ENCODE results near the gene KIAA1217. TPM values are rescaled to one million over a fixed set of nuclear protein-coding genes. Genes with fewer than 3 reads are reported as not detected.

KIAA1217 gene
- total and polyA plus RNA-seq, 9 of the 15 experiments (the other 6 are each of a cell fraction or from before 2014, with no cell fraction given): 0.04 TPM; not detected in 8

DNA sequence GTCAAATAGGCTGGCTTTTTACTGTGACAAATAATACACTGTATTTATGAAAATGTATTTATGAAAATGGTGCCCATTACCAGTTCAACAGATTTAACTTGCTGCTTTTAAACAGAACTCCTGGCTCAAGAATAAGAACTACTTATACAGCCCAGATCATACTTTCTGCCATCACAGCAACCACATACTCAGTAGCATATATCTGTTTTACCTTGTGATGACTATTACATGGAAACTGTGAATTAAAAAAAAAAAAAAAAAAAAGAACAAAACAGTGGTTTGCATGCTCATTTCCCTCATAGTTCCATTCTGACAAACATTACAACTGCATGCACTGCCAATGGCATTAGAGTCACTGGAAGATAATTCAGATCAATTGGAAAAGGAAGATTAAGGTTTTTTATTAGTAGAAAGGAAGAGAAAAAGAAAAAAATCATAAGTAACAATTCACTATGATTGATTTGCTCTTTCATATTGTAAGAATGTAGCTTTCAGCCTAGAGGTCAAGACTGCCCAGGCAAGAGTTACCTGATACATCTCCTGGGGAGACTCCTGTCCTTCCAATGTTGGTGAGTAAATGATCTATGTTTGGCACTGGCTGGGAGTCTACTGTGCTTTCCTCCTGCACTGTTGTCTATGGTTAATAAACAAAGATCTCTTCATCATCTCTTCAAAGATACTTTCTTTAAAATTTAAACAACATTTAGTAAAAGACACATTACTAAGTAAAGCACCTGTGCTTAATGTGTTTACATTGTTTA lies 381.9 kb downstream of the KIAA1217 start:
- H3K27ac ChIP-seq (ENCODE audit: extremely low read depth, low read depth, low read length): no peak overlapping the region
- H3K4me2 ChIP-seq (ENCODE audit: insufficient read depth, low read length): no peak overlapping the region
- no peak overlapping the region for H3K4me3 ChIP-seq
- DNase-seq (ENCODE audit: extremely low read depth in 1 of 4, low spot score in 3 of 4): no peak
- H3K9me3 ChIP-seq (replicated peaks; ENCODE audit: control insufficient read depth, insufficient read depth, low read depth, low read length): no peaks in the 10 kb centered on the region
- no peak for ATAC-seq
- H3K4me1 ChIP-seq (replicated peaks in 1 of 2; ENCODE audit: control insufficient read depth in 2 of 2, insufficient read depth in 2 of 2, low read length in 2 of 2): no peaks in the 10 kb centered on the region
- ChIA-PET CTCF (ENCODE audit: low intra/inter-chr PET ratio) (no interaction called here), POLR2A (no interaction called here)
- no peaks in the 10 kb centered on the region for H3K79me2 ChIP-seq (ENCODE audit: control insufficient read depth, insufficient read depth, low read length)
- intact Hi-C loops (cut with micrococcal nuclease): no loop called here
- H3K36me3 ChIP-seq (ENCODE audit: control insufficient read depth, insufficient read depth, low read length): peaks cover 97% of the 10 kb centered on the region
- H3K9ac ChIP-seq (ENCODE audit: insufficient read depth in 1 of 2, low read depth in 2 of 2, low read length in 2 of 2): no peak overlapping the region
- H4K20me1 ChIP-seq (replicated peaks; ENCODE audit: control insufficient read depth, insufficient read depth, low read length): no peaks in the 10 kb centered on the region
- in situ Hi-C loops (cut with MboI): no loop called here
- FAIRE-seq: no peak
- TF ChIP-seq ETS2 (tag; IDR thresholded peaks at IDR 0.05; ENCODE audit: borderline replicate concordance, poor library complexity, severe bottlenecking): no peak
- TF ChIP-seq ZNF212 (CRISPR knock-in tag; IDR thresholded peaks at IDR 0.05): no peak
- TF ChIP-seq FOXA1 (IDR thresholded peaks at IDR 0.05; ENCODE audit: borderline replicate concordance): no peak
- no peaks in the 10 kb centered on the region for H3K9me1 ChIP-seq (ENCODE audit: control insufficient read depth, insufficient read depth, low read length)
- H3K27me3 ChIP-seq (ENCODE audit: control insufficient read depth in 2 of 2, insufficient read depth in 2 of 2, low read length in 2 of 2): no peaks in the 10 kb centered on the region
- H2AFZ ChIP-seq (ENCODE audit: low read depth, low read length): no peak overlapping the region
- BruUV-seq (replicated peaks): no TSS peak

GRCh38 chr10:24596217-24596930 lies 387.4 kb downstream of the KIAA1217 start:
- Histone ChIP-seq H4K20me1 (replicated peaks; ENCODE audit: control insufficient read depth, insufficient read depth, low read length) (no peaks in the 10 kb centered on the region), H3K9me3 (replicated peaks; ENCODE audit: control insufficient read depth, insufficient read depth, low read depth, low read length) (no peaks in the 10 kb centered on the region), H3K4me3 (no peak overlapping the region), H3K9me1 (ENCODE audit: control insufficient read depth, insufficient read depth, low read length) (no peaks in the 10 kb centered on the region), H2AFZ (ENCODE audit: low read depth, low read length) (no peak overlapping the region), H3K79me2 (ENCODE audit: control insufficient read depth, insufficient read depth, low read length) (no peaks in the 10 kb centered on the region), H3K36me3 (ENCODE audit: control insufficient read depth, insufficient read depth, low read length) (peaks cover 95% of the 10 kb centered on the region), H3K27ac (ENCODE audit: extremely low read depth, low read depth, low read length) (no peak overlapping the region), H3K4me1 (replicated peaks in 1 of 2; ENCODE audit: control insufficient read depth in 2 of 2, insufficient read depth in 2 of 2, low read length in 2 of 2) (no peaks in the 10 kb centered on the region), H3K27me3 (ENCODE audit: control insufficient read depth in 2 of 2, insufficient read depth in 2 of 2, low read length in 2 of 2) (no peaks in the 10 kb centered on the region), H3K9ac (ENCODE audit: insufficient read depth in 1 of 2, low read depth in 2 of 2, low read length in 2 of 2) (no peak overlapping the region), H3K4me2 (ENCODE audit: insufficient read depth, low read length) (no peak overlapping the region)
- ChIA-PET POLR2A (interaction anchor here (1.0 kb wide), 1 partner anchor 21 kb away, joined by 3 read pairs; no protein-coding TSS in a partner anchor), CTCF (ENCODE audit: low intra/inter-chr PET ratio) (no interaction called here)
- no TSS peak for BruUV-seq (replicated peaks)
- DNase-seq (ENCODE audit: extremely low read depth in 1 of 4, low spot score in 3 of 4): no peak
- intact Hi-C loops (cut with micrococcal nuclease): no loop called here
- no peak for ATAC-seq
- 96% methylated on average over 11 of the region's 11 CpGs for WGBS (ENCODE audit: insufficient coverage, low coverage, missing lambda C conversion rate)
- TF ChIP-seq SETDB1 (IDR thresholded peaks at IDR 0.05; ENCODE audit: low read length) (no peak), TRIM24 (IDR thresholded peaks at IDR 0.05) (no peak), HDAC1 (IDR thresholded peaks at IDR 0.05) (no peak), MTF1 (CRISPR knock-in tag; IDR thresholded peaks at IDR 0.05; ENCODE audit: borderline replicate concordance) (no peak), NFXL1 (CRISPR knock-in tag; IDR thresholded peaks at IDR 0.05) (no peak), BRD4 (IDR thresholded peaks at IDR 0.05) (no peak), SMARCA5 (IDR thresholded peaks at IDR 0.05) (no peak), PHF21A (IDR thresholded peaks at IDR 0.05; ENCODE audit: borderline replicate concordance, low read depth) (no peak), MTA2 (IDR thresholded peaks at IDR 0.05; ENCODE audit: low read depth) (no peak), FOXJ2 (tag; IDR thresholded peaks at IDR 0.05) (no peak), SMAD3 (CRISPR knock-in tag; conservative IDR thresholded peaks at IDR 0.05) (no peak), CREBBP (IDR thresholded peaks at IDR 0.05; ENCODE audit: low read depth, low read length) (no peak), ZNF77 (CRISPR knock-in tag; IDR thresholded peaks at IDR 0.05) (no peak), HSF4 (CRISPR knock-in tag; IDR thresholded peaks at IDR 0.05; ENCODE audit: borderline replicate concordance) (no peak)
- TF ChIP-seq, protein P1, sequence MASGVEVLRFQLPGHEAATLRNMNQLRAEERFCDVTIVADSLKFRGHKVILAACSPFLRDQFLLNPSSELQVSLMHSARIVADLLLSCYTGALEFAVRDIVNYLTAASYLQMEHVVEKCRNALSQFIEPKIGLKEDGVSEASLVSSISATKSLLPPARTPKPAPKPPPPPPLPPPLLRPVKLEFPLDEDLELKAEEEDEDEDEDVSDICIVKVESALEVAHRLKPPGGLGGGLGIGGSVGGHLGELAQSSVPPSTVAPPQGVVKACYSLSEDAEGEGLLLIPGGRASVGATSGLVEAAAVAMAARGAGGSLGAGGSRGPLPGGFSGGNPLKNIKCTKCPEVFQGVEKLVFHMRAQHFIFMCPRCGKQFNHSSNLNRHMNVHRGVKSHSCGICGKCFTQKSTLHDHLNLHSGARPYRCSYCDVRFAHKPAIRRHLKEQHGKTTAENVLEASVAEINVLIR (CRISPR knock-in tag; IDR thresholded peaks at IDR 0.05): no peak
- no peak for FAIRE-seq
- in situ Hi-C loops (cut with MboI): no loop called here
